Lower leg skin (tissue), 3 donors: ENCODE data around the gene TNNT2.

Experiments
- CTCF ChIP-seq, 3 donors: fragments of 450-650 bp; IDR thresholded peaks; one replicate each; pipeline ENCODE4 v1.5.1; 2016; ENCODE audit warnings: antibody characterized with exemption in 3 of 3, mild to moderate bottlenecking in 3 of 3, moderate library complexity in 2 of 3
- POLR2A ChIP-seq, 2 donors: fragments of 450-650 bp; IDR thresholded peaks; one replicate each; pipeline ENCODE4 v1.6.1; 2016 to 2017; ENCODE audit warnings: antibody characterized with exemption in 2 of 2, mild to moderate bottlenecking in 1 of 2, moderate library complexity in 1 of 2

GRCh38 chr1:201332616-201333335, 44.7 kb downstream of the TNNT2 start:
- TF ChIP-seq CTCF (IDR thresholded peaks at IDR 0.05) (no peak), POLR2A (IDR thresholded peaks at IDR 0.05) (no peak)
